Measurements from ENCODE around the gene TACO1. TPM values are rescaled to one million over a fixed set of nuclear protein-coding genes. Genes with fewer than 3 reads are reported as not detected.

Gene TACO1
- total RNA-seq, 1 experiment from 2014 or later, result 39.0 TPM

GRCh38 chr17:63610854-63611253 lies 10.2 kb downstream of the TACO1 start:
- H3K4me3 ChIP-seq (ENCODE audit: low read depth, low read length, poor library complexity, severe bottlenecking), result no peak overlapping the region
- no peaks in the 10 kb centered on the region for H3K4me1 ChIP-seq (ENCODE audit: insufficient read depth, low read length, poor library complexity, severe bottlenecking)
- BruUV-seq (replicated peaks), result no TSS peak
- H3K27ac ChIP-seq (ENCODE audit: low read depth, low read length, poor library complexity, severe bottlenecking), result no peak overlapping the region
- TF ChIP-seq CTCF (conservative IDR thresholded peaks at IDR 0.05; ENCODE audit: low read depth, low read length), result no peak
- no peak for TF ChIP-seq EZH2 (IDR thresholded peaks at IDR 0.05; ENCODE audit: borderline replicate concordance, low read depth, low read length, poor library complexity, severe bottlenecking)
- H3K36me3 ChIP-seq (ENCODE audit: insufficient read depth, low read length, poor library complexity, severe bottlenecking), result peaks cover 25% of the 10 kb centered on the region
- DNase-seq (ENCODE audit: low spot score), result no peak
- ChIA-PET CTCF (interaction anchor here (1.0 to 1.3 kb wide), 3 partner anchors 185 to 205 kb away, joined by 3 to 4 read pairs (median 3); no protein-coding TSS in a partner anchor), POLR2A (ENCODE audit: low non-redundant PET) (no interaction called here)
- intact Hi-C loops (cut with micrococcal nuclease; ENCODE audit: unreplicated experiment), result no loop called here
- H3K9me3 ChIP-seq (ENCODE audit: low read depth, low read length, poor library complexity, severe bottlenecking), result no peaks in the 10 kb centered on the region
- no peaks in the 10 kb centered on the region for H3K27me3 ChIP-seq (replicated peaks; ENCODE audit: insufficient read depth, low read depth, low read length, poor library complexity)

DNA sequence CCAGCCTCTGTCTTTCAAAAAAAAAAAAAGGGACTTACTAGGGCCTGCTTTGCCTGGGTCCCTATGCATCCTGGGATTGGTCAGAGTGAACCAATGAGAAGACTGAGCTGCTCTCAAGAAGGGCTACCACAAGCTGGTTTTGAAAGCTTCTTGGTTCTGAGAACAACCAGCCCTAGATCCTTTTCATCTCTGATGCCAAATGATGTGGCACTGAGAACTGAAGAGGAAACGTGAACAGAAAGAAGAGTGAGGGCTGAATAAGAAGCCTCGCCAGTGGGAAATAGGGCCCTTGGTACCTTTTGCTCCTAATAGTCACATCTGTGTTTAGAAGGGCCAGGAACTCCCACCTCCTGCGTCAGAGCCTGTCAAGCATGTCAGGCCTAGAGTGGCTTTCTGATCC lies 10.7 kb downstream of the TACO1 start:
- Histone ChIP-seq H3K4me3 (ENCODE audit: low read depth, low read length, poor library complexity, severe bottlenecking) (no peak overlapping the region), H3K27me3 (replicated peaks; ENCODE audit: insufficient read depth, low read depth, low read length, poor library complexity) (no peaks in the 10 kb centered on the region), H3K36me3 (ENCODE audit: insufficient read depth, low read length, poor library complexity, severe bottlenecking) (peaks cover 20% of the 10 kb centered on the region), H3K27ac (ENCODE audit: low read depth, low read length, poor library complexity, severe bottlenecking) (no peak overlapping the region), H3K4me1 (ENCODE audit: insufficient read depth, low read length, poor library complexity, severe bottlenecking) (no peaks in the 10 kb centered on the region), H3K9me3 (ENCODE audit: low read depth, low read length, poor library complexity, severe bottlenecking) (no peaks in the 10 kb centered on the region)
- ChIA-PET POLR2A (ENCODE audit: low non-redundant PET) (no interaction called here), CTCF (interaction anchor here (1.0 to 2.2 kb wide), 4 partner anchors 11 to 206 kb away, joined by 3 to 30 read pairs (median 10); partner anchors contain the start of gene MAP3K3)
- no peak for TF ChIP-seq CTCF (conservative IDR thresholded peaks at IDR 0.05; ENCODE audit: low read depth, low read length)
- no peak for TF ChIP-seq EZH2 (IDR thresholded peaks at IDR 0.05; ENCODE audit: borderline replicate concordance, low read depth, low read length, poor library complexity, severe bottlenecking)
- no peak for DNase-seq (ENCODE audit: low spot score)
- BruUV-seq (replicated peaks), result no TSS peak
- intact Hi-C loops (cut with micrococcal nuclease; ENCODE audit: unreplicated experiment), result no loop called here

DNA sequence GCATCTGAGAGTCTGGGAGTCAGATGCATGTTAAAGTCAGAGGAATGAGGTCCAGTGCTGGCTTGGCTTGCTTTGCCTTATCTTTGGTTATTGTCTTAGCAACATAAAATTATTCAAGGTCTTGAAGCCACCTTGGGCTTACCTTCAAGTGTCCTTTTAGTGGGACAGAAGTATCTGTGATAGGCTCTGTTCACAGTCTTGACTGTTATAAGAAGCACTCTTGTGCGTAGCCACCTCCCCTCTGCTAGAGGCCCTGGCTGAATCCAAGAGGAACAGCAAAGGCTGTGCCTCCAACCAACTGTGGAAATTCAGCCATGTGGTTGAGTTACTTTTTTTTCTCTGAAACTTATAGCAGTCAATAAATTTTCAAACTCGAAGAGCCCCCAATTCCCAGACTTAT lies 13.0 kb downstream of the TACO1 start:
- no peak overlapping the region for H3K27ac ChIP-seq (ENCODE audit: low read depth, low read length, poor library complexity, severe bottlenecking)
- H3K27me3 ChIP-seq (replicated peaks; ENCODE audit: insufficient read depth, low read depth, low read length, poor library complexity), result no peaks in the 10 kb centered on the region
- BruUV-seq (replicated peaks), result no TSS peak
- no peaks in the 10 kb centered on the region for H3K9me3 ChIP-seq (ENCODE audit: low read depth, low read length, poor library complexity, severe bottlenecking)
- ChIA-PET CTCF (no interaction called here), POLR2A (ENCODE audit: low non-redundant PET) (no interaction called here)
- intact Hi-C loops (cut with micrococcal nuclease; ENCODE audit: unreplicated experiment), result no loop called here
- no peaks in the 10 kb centered on the region for H3K4me1 ChIP-seq (ENCODE audit: insufficient read depth, low read length, poor library complexity, severe bottlenecking)
- H3K4me3 ChIP-seq (ENCODE audit: low read depth, low read length, poor library complexity, severe bottlenecking), result no peak overlapping the region
- TF ChIP-seq EZH2 (IDR thresholded peaks at IDR 0.05; ENCODE audit: borderline replicate concordance, low read depth, low read length, poor library complexity, severe bottlenecking), result no peak
- no peak for TF ChIP-seq CTCF (conservative IDR thresholded peaks at IDR 0.05; ENCODE audit: low read depth, low read length)
- DNase-seq (ENCODE audit: low spot score), result no peak
- H3K36me3 ChIP-seq (ENCODE audit: insufficient read depth, low read length, poor library complexity, severe bottlenecking), result peaks cover 4% of the 10 kb centered on the region
